GM19239 (cell line): ENCODE measurements around the gene ZC2HC1C.
A peak's percentile ranks its signal among the peaks of the same experiment; 100 is the strongest.
"Not testable (repeated sequence)": the region's sequence is repeated elsewhere in the genome, so short reads cannot be mapped to it uniquely, and the experiment has no call there.

Experiments used
- DNase-seq: peaks from one replicate; pipeline ENCODE4 v3.0.0; 2011; ENCODE audit warnings: low spot score; ENCODE audit not compliant: insufficient read length
- FAIRE-seq: peaks from 2 replicates; lab custom pipeline; 2011; peaks lifted over from hg19 to GRCh38; lab: Jason Lieb, UNC

Gene ZC2HC1C

DNA sequence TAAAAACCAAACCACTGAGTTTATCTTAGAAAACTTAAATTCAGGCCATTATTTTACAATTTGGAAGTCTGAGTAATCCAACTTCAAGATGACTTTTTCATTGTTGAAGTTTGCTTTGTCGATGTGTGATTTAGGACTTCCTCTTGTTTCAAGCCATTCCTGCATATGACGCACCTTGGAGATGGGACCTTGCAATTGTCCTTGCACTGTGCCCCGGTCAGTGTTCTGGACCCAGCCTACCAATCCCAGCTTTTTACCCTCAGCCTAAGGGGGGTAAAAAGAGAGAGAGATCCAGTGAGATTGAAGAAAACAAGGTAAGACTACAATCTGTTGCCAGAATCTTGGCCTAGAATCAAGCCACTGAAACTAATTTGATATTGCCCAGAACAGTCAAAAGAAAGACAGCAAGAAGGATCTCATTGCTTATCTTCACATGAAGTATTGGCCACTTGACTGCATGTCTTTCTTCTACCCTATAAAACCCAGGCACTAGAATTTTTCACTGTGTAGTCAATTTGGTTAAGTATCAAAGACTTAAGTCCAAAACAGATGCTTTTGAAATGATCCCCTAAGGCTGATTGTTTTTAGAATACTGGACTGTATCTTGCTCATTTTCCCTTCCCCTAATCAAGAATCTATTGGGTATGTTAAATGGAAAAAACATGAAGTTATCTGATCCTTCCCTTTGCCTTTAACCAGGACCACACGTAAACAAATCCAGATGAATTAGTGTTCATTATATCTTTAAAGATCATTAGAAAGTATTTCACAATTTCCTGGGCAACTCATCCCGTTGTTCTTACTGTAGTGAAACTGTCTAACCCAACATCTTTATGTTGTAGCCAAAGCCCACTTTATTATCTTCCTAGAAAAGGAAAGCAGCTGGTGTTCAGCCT lies 15.8 kb upstream of the ZC2HC1C start:
- no peak for FAIRE-seq
- no peak for DNase-seq

DNA sequence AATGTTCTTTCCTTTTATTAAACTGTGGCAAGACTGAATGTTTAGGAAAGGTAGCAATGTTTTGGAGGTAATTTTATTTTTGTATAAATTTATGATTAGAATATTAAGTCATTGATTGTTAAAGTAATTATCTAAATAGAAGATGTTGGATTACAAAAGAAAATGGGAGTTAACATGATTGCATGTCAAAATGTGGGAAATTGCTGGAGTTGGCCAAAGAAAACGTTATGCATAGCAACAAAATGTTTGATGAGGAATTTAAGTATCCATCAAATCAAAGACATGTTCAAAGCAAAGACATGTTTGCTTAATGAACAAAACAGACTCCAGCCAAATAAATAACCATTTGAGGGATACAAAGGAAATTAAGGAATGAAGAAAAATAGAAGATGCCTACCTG lies 15.0 kb upstream of the ZC2HC1C start:
- FAIRE-seq (no peak), DNase-seq (no peak)

GRCh38 chr14:75059642-75060041 lies 9.8 kb upstream of the ZC2HC1C start:
- no peak for DNase-seq
- no peak for FAIRE-seq

- no peak for FAIRE-seq
- DNase-seq: no peak
Observed at GRCh38 chr14:75060420-75060819, 9.0 kb upstream of the ZC2HC1C start.

- FAIRE-seq: no peak
- no peak for DNase-seq
Observed at GRCh38 chr14:75063013-75063412, 6.4 kb upstream of the ZC2HC1C start.

GRCh38 chr14:75063491-75064204 lies 5.8 kb upstream of the ZC2HC1C start, which contains the start of gene ACYP1:
Gene ACYP1 (minus strand): TSS chr14:75064024. CDS start chr14:75063553, 471 bp downstream.
- DNase-seq: peak; percentile 74
- FAIRE-seq: peak; percentile 83

DNA sequence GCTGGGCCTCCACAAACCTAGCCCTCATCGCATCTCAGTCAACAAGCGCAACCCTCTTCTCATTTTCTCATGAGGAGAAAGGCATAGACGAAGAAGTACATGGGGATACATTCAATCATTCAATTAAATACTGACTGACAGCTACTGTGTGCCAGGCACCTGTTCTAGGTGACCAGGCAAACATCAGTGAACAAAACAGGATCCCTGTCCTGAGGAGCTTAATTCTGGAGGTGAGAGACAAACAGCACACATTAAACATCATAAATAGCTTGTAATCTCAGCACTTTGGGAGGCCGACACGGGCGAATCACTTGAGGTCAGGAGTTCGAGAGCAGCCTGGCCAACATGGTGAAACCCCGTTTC lies 5.3 kb upstream of the ZC2HC1C start:
- no peak for FAIRE-seq
- no peak for DNase-seq

- FAIRE-seq (no peak), DNase-seq (no peak)
Observed at GRCh38 chr14:75066691-75067090, 2.8 kb upstream of the ZC2HC1C start.

GRCh38 chr14:75067212-75067611 lies 2.2 kb upstream of the ZC2HC1C start:
- FAIRE-seq (no peak), DNase-seq (no peak)

GRCh38 chr14:75067765-75068164 lies 1.7 kb upstream of the ZC2HC1C start:
- DNase-seq, FAIRE-seq: not testable (repeated sequence)

GRCh38 chr14:75068294-75069120 lies 934 bp upstream of the ZC2HC1C start:
- peak; percentile 81 for FAIRE-seq
- DNase-seq: no peak

DNA sequence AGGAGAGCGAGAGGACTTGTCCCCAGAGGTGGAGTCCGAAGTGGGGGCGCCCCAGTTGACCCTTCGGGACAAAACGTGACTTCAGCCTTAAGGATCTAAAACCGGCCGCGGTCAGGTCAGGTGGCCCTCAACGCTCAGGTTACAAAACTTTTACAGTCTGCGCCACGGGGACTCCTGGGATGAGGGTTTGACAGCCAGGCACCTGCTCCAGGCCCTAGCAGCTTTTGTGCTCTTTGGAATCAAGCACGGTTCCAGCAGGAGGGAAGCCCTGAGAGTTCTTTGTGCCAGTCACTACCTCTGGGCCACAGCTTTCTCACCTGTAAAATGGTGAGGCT lies 337 bp downstream of the ZC2HC1C start:
- no peak for FAIRE-seq

DNA sequence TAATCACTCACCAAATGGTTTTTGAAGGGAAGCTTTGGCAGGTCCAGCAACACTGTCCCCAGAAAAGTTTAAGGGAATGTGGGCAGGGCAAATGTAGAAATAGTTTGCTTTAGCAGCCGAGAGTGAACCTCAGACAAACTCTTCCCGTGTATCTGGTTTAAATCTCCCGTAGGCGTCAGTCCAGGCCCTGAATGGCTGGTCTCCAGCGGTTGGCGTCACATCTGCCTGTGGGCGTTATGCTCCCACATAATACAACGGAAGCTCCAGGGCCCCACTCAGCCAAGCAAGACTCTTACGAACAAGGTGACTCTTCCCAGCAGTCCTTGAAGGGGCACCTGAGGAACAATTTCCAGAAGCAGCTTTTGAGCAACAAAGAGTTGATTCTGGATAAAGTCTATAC lies 942 bp downstream of the ZC2HC1C start:
- no peak for DNase-seq
- FAIRE-seq: no peak

More for the DNA sequence above, 337 bp downstream of the ZC2HC1C start:
- no peak for DNase-seq

DNA sequence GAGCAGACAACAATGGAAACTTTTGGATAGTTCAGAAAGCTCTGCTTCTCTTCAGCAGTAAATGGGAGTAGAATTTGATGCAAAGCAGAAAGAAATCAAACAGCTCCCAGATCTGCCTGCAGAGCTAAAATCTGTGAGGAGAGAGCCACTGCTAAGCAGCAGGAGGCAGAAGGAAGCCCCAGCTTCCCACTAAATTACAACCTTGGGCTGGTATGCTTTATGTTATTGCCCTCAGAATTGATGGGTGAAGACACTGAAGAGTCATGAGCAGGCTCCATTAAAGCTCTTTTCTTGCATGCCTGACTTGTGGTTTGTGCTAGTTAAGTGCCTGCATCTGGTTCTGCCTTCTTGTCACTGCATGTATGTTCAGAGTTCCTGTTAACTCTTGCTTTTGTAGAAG lies 8.4 kb downstream of the ZC2HC1C start:
- DNase-seq (no peak), FAIRE-seq (no peak)

- DNase-seq (no peak), FAIRE-seq (no peak)
Observed at GRCh38 chr14:75079521-75079920, 10.1 kb downstream of the ZC2HC1C start.

DNA sequence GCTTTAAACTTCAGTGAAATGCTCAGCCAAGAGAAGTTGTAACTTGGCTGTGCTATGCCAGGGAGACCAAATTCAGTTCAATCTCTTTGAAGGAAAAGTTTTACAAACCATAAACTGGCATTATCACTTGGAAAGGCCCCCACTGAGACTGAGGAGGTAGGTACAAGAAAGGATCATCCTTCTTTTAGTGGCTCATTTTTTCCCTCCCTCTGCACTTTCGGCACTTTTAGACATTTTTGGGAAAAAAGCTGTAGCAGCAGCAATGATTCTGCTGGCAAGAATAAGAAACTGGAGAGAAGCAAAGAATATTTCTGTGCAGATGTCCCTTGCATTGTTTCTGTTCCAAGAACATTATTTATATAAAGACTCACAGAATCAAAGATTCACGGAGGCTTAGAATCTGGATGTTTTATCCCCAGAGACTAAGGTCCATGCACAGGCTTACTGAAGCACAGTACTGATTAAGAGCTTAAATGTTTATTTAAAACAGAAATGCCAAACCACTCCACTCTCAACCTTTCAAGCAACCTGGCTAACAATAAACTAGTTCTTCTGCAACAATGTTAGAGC lies 12.3 kb downstream of the ZC2HC1C start:
- DNase-seq (no peak), FAIRE-seq (no peak)

- DNase-seq (no peak), FAIRE-seq (no peak)
Observed at GRCh38 chr14:75083271-75083670, 13.8 kb downstream of the ZC2HC1C start.

- no peak for FAIRE-seq
- DNase-seq: no peak
Observed at GRCh38 chr14:75084513-75084912, 15.1 kb downstream of the ZC2HC1C start.

DNA sequence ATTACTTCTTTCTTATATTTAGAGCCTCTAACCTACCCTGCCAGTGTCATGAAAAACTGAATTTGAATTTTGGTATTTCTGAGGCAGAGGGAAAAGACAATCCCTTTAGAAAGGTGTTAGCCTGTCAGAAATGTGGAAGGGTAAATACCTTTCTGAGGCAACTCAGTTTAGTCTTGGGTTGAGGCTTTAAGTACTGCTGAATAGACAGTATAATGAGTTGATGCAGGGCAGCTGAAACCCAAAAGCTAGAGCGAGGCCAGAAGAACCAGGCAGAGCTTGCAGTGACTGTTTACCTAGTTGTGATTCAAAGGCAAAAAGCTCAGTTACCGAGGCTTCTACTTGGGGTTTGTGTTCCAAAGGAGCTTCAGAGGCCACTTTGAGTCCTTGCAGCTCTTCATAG lies 18.7 kb downstream of the ZC2HC1C start:
- no peak for DNase-seq
- no peak for FAIRE-seq
